Suppressor macrophage treated with lipopolysaccharide for 4 hours (primary cell): Measurements from ENCODE around the gene PVRIG.
"Not testable (repeated sequence)": the region's sequence is repeated elsewhere in the genome, so short reads cannot be mapped to it uniquely, and the experiment has no call there.

ENCODE experiments used
- DNase-seq: peaks from one replicate; pipeline ENCODE4 v3.0.0-alpha.2; 2020

The PVRIG gene

GRCh38 chr7:100219801-100220585 is at the start of gene PVRIG:
Gene PVRIG, plus strand, starts transcription at chr7:100219949. Its CDS starts 22 bp downstream, at chr7:100219971.
- DNase-seq, result not testable (repeated sequence)

- no peak for DNase-seq
Observed at GRCh38 chr7:100170101-100170897, 49.5 kb upstream of the PVRIG start.

DNA sequence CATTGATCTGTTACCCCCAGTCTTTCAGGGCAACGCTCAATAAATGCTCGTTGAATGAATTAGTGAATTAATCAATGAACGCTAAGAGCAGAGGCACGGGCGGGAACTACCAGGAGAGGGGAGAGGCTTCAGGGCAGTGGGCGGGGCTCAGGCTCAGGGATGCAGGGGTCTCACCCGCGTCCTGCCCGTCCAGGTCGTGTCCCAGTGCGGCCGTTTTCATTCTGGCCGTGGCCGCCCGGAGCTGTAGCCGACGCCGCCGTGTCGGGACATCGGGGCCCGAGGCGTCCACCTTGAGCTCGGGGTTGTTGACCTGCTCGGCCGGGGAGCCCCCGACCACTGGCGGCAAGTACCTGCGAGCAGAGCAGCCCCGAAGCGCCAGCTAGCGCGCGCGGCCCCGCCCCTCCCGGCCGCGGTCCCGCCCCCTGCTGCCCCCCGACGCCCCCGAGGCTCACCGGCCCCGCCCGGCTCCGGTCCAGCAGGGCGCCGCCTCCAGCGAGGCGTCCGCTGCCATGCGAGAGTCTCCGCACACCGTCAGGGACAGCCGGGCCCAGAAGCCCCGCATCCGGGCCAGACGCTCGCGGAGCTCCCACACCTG is 48.6 kb upstream of the PVRIG start:
- no peak for DNase-seq

GRCh38 chr7:100171840-100172239 is 47.9 kb upstream of the PVRIG start:
- DNase-seq, result no peak

GRCh38 chr7:100173806-100174495 is 45.8 kb upstream of the PVRIG start:
- no peak for DNase-seq

GRCh38 chr7:100174582-100174981 is 45.2 kb upstream of the PVRIG start:
- DNase-seq, result no peak

DNA sequence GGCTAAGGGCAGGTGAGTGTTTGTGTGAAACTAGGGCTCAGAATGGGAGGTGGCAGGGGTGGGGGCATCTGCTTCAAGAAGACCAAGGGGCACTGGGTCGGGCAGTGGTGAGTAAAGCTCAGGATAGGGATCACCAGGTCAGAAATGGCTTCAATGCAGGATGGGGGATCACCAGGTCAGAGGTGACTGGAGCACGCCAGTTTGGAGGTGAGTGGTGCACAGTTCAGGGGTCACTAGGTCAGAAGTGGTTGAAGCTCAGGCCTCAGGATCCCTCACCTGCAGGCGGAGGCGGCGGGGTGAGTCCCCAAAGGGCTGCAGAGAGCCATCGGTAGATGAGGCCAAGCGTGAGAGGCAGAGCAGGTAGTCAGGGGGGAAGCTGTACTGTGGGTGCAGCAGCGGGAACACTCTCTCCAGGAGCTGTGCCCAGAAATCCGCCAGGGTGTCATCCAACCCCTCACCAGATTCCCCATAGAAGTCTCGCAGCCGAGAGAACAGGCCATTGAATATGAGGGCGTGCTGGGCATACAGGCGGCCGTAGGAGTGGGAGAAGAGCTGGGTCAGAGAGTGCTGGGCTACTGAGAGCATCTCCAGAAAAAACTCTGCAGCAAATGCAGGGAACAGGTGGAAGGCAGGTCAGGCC is 44.3 kb upstream of the PVRIG start:
- no peak for DNase-seq

DNA sequence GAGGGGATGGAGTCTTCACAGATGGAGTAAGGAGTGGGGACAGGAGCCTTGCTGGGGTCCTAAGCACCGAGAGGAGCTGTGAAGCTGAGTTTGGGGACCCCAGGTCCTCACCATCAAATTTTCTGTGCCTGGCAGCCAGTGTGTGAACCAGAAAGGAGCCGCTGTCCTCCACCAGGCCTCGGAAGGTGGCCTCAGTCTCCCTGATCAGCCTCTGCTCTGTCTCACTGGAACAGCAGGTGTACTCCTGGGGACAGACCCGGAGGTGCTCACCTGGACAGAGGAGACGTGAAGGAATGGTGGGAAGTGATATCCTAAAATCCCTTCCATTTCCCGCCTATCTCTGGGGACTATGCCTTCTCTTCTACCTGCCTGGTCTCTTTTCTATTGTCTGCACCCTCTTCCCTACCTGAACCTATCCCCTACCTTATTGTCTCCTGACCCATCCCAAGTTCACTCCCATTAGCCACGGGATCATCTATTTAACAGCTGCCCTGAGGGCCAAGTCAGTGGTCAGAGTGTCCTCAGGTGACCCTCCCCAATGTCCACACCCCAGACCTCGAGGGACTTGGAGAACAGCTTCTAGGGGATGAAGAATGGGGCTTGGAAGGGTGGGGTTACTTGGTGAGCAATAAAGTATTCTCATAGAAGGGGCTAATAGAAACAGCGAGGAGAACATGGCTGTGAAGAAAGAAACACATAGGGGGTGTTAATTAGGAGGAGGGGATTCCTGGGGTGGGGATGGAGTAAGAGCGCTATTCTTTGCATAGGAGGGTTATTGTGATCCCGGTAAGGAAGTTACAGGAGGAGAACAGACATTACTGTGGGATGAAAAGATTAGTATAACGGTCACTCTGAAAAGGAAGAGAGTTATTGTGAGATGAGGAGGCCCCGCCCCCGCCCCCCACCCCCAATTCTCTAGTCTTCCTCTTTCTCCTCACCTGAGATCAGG is 43.4 kb upstream of the PVRIG start:
- DNase-seq, result no peak

DNA sequence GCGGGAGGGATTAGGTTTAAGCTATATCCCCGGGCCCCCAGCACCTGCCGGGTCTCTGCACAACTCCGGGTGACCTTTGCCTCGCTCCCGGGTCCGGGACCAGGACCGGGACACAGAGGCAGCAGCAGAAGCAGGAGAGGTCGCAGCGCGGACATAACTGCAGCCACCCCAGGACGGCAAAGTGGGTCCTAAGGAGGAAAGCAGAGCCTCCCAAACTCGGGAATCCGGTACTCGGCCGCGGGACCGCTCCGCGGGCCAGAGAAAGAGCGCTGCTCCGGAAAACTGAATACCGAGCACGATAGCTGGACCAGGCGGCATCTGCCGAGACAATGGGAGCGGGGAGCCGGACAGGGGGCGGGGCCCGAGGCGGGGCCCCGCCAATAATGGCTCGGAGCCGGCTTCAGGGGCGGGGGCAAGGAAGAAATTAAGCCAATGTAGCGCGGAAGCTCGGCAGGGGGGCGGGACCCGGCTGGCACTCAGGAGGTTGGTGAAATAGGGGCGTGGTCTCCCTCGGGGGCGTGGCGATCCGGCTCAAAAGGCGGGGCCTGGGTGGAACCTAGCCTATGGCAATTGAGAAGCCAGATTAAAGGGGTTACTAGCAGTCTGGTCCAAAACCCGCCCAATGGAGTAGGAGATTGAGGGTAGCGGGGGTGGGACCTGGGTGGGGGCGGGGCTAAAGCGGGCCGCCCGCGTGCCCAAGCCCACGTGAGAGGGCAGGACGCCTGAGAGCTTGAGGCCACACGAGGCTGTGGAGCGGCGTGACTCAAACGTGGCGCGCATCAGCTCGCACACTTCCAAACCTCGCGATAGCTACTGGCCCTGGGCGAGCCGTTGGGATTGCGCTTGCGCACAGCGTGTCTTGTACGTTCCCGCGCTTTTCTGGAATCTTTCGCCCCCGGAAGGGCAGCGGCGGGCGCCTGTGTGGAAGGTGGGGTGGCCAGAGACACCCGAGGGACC is 42.4 kb upstream of the PVRIG start, which contains the start of the genes GPC2 and STAG3:
TSS of gene GPC2 (minus strand) at position 337 of the 957 bp plus-strand sequence. CDS start at position 155, 182 bp downstream.
TSS of gene STAG3 (plus strand) at position 874 of the 957 bp plus-strand sequence. CDS start 2,639 bp downstream, outside the sequence.
- DNase-seq, result peak; percentile 98

DNA sequence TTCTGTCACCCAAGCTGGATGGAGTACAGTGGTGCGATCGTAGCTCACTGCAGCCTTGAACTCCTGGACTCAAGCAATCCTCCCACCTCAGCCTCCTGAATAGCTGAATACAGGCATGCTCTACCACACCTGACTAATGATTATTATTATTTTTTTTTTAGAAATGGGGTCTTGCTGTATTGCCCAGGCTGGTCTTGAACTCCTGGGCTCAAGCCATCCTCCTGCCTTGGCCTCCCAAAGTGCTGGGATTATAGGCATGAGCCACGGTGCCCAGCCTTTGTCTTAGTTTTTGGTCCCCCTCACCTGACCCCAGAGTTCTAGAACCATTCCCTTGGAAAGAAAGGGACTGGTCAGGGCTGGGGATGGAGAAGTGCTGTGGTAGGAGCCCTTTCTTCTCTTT is 39.7 kb upstream of the PVRIG start:
- DNase-seq, result not testable (repeated sequence)

DNA sequence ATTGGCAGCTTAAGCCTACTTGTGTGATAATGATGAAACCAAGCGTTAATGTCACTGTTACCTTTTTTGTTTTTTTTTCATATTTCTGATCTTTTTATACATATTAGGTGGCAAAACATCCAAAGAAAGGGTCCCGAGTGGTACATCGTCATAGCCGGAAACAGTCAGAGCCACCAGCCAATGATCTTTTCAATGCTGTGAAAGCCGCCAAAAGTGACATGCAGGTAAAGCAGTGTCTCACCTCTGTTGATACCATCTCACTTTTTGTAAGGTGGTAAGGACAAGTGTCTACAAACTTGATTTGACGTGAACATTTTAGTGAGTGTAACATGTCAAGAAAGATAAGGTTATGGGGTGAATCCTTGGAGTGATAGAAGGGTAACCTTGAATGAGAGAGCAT is 37.1 kb upstream of the PVRIG start:
- not testable (repeated sequence) for DNase-seq

DNA sequence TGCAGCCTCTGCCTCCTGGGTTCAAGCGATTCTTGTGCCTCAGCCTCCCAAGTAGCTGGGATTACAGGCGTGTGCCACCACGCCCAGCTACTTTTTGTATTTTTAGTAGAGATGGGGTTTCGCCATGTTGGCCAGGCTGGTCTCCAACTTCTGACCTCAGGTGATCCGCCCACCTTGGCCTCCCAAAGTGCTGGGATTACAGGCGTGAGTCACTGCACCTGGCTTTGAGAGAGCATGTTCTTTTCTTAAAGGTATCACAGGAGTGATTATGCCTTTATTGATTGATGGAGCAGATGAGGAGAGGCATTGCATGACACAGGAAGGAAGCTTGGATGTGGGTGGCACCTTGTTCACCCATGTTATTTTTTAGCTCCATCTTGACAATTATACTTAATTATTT is 36.7 kb upstream of the PVRIG start:
- not testable (repeated sequence) for DNase-seq

GRCh38 chr7:100185726-100186125 is 34.0 kb upstream of the PVRIG start:
- no peak for DNase-seq

GRCh38 chr7:100189061-100189460 is 30.7 kb upstream of the PVRIG start:
- no peak for DNase-seq

GRCh38 chr7:100190048-100190711 is 29.6 kb upstream of the PVRIG start:
- peak; percentile 54 for DNase-seq

DNA sequence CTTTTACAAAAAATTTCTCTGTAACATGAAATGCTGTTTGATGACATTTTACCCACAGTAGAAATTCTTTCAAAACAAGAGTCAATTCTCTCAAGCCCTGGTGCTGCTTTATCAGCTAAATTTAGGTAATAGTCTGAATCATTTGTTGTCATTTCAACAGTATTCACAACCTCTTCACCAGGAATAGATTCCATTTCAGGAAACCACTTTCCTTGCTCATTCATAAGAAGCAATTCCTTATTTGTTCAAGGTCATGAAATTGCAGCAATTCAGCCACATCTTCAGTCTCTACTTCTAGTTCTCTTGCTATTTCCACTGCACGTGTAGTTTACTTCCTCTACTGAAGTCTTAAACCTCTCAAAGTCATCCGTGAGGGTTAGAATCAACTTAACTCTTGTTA is 28.0 kb upstream of the PVRIG start:
- peak; percentile 64 for DNase-seq

- DNase-seq, result not testable (repeated sequence)
Observed at GRCh38 chr7:100192281-100192862, 27.4 kb upstream of the PVRIG start.

- DNase-seq, result no peak
Observed at GRCh38 chr7:100192969-100193368, 26.8 kb upstream of the PVRIG start.

DNA sequence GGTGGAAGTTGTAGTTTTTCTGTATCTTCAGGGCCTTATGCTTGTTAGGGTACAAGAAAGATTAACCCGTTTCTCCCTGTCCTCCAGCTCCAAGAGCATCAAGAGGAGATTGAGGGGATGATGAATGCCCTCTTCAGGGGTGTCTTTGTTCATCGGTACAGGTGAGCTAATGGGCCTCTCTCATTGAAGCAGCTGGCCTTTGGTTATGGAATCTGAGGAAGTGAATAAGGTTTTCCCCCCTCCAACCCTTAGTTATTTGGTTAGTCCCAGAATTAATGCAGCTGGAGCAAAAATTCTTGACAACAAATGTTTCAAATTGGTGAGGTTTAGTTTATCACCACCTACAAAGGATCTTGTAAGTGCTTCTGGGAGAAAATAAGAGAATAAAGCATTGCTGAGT is 24.5 kb upstream of the PVRIG start:
- DNase-seq, result no peak
